Measurements from ENCODE around the gene CATSPERZ.

CATSPERZ gene

GRCh38 chr11:64287676-64288352 is 12.3 kb upstream of the CATSPERZ start:
- H3K27me3 Mint-ChIP-seq (ENCODE audit: low read depth): peaks cover 39% of the 10 kb centered on the region
- peaks cover 12% of the 10 kb centered on the region for H3K4me1 Mint-ChIP-seq
- H3K27ac Mint-ChIP-seq: no peak overlapping the region
- no peak for TF ChIP-seq CTCF (IDR thresholded peaks at IDR 0.05; ENCODE audit: unreplicated experiment in 3 of 3)
- peak overlapping the region; percentile 54 to 59 (median 58) for H3K4me3 Mint-ChIP-seq
- H3K9me3 Mint-ChIP-seq: no peaks in the 10 kb centered on the region
- H3K36me3 Mint-ChIP-seq (ENCODE audit: low read depth): peaks cover 9% of the 10 kb centered on the region

- peaks cover 6% of the 10 kb centered on the region for H3K36me3 Mint-ChIP-seq (ENCODE audit: low read depth)
- H3K4me3 Mint-ChIP-seq: peak overlapping the region in 1 of 3 experiments; percentile 59
- no peak for TF ChIP-seq CTCF (IDR thresholded peaks at IDR 0.05; ENCODE audit: unreplicated experiment in 3 of 3)
- peaks cover 12% of the 10 kb centered on the region for H3K4me1 Mint-ChIP-seq
- H3K9me3 Mint-ChIP-seq: no peaks in the 10 kb centered on the region
- H3K27ac Mint-ChIP-seq: no peak overlapping the region
- H3K27me3 Mint-ChIP-seq (ENCODE audit: low read depth): peaks cover 45% of the 10 kb centered on the region
These were observed 11.8 kb upstream of the CATSPERZ start for GRCh38 chr11:64288353-64288750.

GRCh38 chr11:64289002-64289564 is 11.1 kb upstream of the CATSPERZ start:
- TF ChIP-seq CTCF (IDR thresholded peaks at IDR 0.05; ENCODE audit: unreplicated experiment in 3 of 3): no peak
- Mint-ChIP-seq H3K27ac (no peak overlapping the region), H3K4me3 (peak overlapping the region; percentile 19 to 60 (median 58)), H3K36me3 (ENCODE audit: low read depth) (peaks cover 6% of the 10 kb centered on the region), H3K27me3 (ENCODE audit: low read depth) (peaks cover 52% of the 10 kb centered on the region), H3K4me1 (peaks cover 12% of the 10 kb centered on the region), H3K9me3 (no peaks in the 10 kb centered on the region)

- Mint-ChIP-seq H3K27me3 (ENCODE audit: low read depth) (peaks cover 67% of the 10 kb centered on the region), H3K4me1 (peaks cover 12% of the 10 kb centered on the region), H3K9me3 (no peaks in the 10 kb centered on the region), H3K4me3 (peak overlapping the region; percentile 76 to 83 (median 83)), H3K36me3 (ENCODE audit: low read depth) (peaks cover 6% of the 10 kb centered on the region), H3K27ac (no peak overlapping the region)
- TF ChIP-seq CTCF (IDR thresholded peaks at IDR 0.05; ENCODE audit: unreplicated experiment in 3 of 3): no peak
These were observed 9.6 kb upstream of the CATSPERZ start for GRCh38 chr11:64290352-64291261.

GRCh38 chr11:64291262-64291751 is 8.9 kb upstream of the CATSPERZ start, which contains the start of gene KCNK4:
Gene KCNK4, plus strand, starts transcription at chr11:64291302. Its CDS starts 1,717 bp downstream, at chr11:64293019.
- H3K4me1 Mint-ChIP-seq: peaks cover 11% of the 10 kb centered on the region
- H3K4me3 Mint-ChIP-seq: peak within 1 kb of the TSS; percentile 76 to 83 (median 83)
- H3K36me3 Mint-ChIP-seq (ENCODE audit: low read depth): peaks cover 6% of the 10 kb centered on the region
- no peak for TF ChIP-seq CTCF (IDR thresholded peaks at IDR 0.05; ENCODE audit: unreplicated experiment in 3 of 3)
- H3K27me3 Mint-ChIP-seq (ENCODE audit: low read depth): peaks cover 74% of the 10 kb centered on the region
- H3K9me3 Mint-ChIP-seq: no peaks in the 10 kb centered on the region
- H3K27ac Mint-ChIP-seq: no peak within 1 kb of the TSS
